Panc1 (cell line): Measurements from ENCODE around the gene TSSK6. TPM values are rescaled to one million over a fixed set of nuclear protein-coding genes. Genes with fewer than 3 reads are reported as not detected.

Source experiments
- ATAC-seq: fragments of 200-7000 bp; cut with Tn5 transposase; 2 replicates; pipeline ENCODE4 v1.9.1; 2020; ENCODE audit warnings: mild to moderate bottlenecking, moderate library complexity
- BruUV-seq: library from RNA; stranded (reverse); fragments of 400-500 nt; replicated peaks from 2 replicates; lab custom pipeline; 2021; lab: Mats Ljungman, UMichigan
- CTCF ChIA-PET: fragments of 300-600 bp; sonication (Branson Sonifier 250); formaldehyde crosslinking; loops from one replicate; lab custom pipeline; 2022; ENCODE audit warnings: antibody characterized with exemption; lab: Charles Lee
- POLR2A ChIA-PET: fragments of 300-600 bp; sonication (Branson Sonifier 250); formaldehyde crosslinking; loops from one replicate; lab custom pipeline; 2022; ENCODE audit warnings: antibody characterized with exemption; lab: Charles Lee
- DNase-seq: peaks from one replicate; pipeline ENCODE4 v3.0.0-alpha.2; 2010; ENCODE audit warnings: low read depth, low spot score
- H3K27ac ChIP-seq: 2 replicates; pipeline ENCODE4 v1.5.1; 2011; ENCODE audit warnings: mild to moderate bottlenecking, low read length, inconsistent platforms
- H3K27me3 ChIP-seq: fragments of 200-500 bp; sonication (Bioruptor generic); 2 replicates; pipeline ENCODE4 v1.6.0; 2014; ENCODE audit warnings: low read length, inconsistent platforms; ENCODE audit not compliant: control insufficient read depth, insufficient read depth
- H3K36me3 ChIP-seq: fragments of 200-500 bp; sonication (Bioruptor generic); 2 replicates; pipeline ENCODE4 v1.5.1; 2014; ENCODE audit warnings: inconsistent platforms, mild to moderate bottlenecking, low read length, moderate library complexity; ENCODE audit not compliant: control insufficient read depth, insufficient read depth
- H3K4me1 ChIP-seq: 2 replicates; pipeline ENCODE4 v1.5.1; 2011; ENCODE audit warnings: inconsistent platforms, mild to moderate bottlenecking, low read length, moderate library complexity; ENCODE audit not compliant: control insufficient read depth, insufficient read depth
- H3K4me3 ChIP-seq, 2 experiments: 2 replicates each; pipeline ENCODE4 v1.5.1; 2011 to 2012; ENCODE audit warnings: low read depth in 2 of 2, low read length in 2 of 2, mild to moderate bottlenecking in 2 of 2, inconsistent platforms in 1 of 2, moderate library complexity in 1 of 2
- H3K9me3 ChIP-seq: fragments of 200-500 bp; sonication (Bioruptor generic); 2 replicates; pipeline ENCODE4 v1.5.1; 2014; ENCODE audit warnings: low read depth, mild to moderate bottlenecking, inconsistent platforms, low read length, moderate library complexity; ENCODE audit not compliant: control insufficient read depth, insufficient read depth
- POLR2AphosphoS5 ChIP-seq: IDR thresholded peaks from 2 replicates; pipeline ENCODE4 v1.6.1; 2012; ENCODE audit warnings: mild to moderate bottlenecking, low read depth, low read length, moderate library complexity
- SIN3A ChIP-seq: IDR thresholded peaks from 2 replicates; pipeline ENCODE4 v1.6.1; 2012; ENCODE audit warnings: low read depth, mild to moderate bottlenecking, low read length, moderate library complexity, borderline replicate concordance; ENCODE audit not compliant: insufficient read depth
- TCF7L2 ChIP-seq: IDR thresholded peaks from 2 replicates; pipeline ENCODE4 v1.6.1; 2011; ENCODE audit warnings: mild to moderate bottlenecking, low read depth, low read length, inconsistent platforms
- in situ Hi-C: cut with HindIII; loops from 2 replicates; pipeline ENCODE4 v1.10.0; 2016; ENCODE audit warnings: low sequenced_read_pairs, low pct_unique_long_range_greater_than_20kb
- intact Hi-C: fragments of 100-400 bp; cut with micrococcal nuclease; formaldehyde crosslinking; loops from one replicate; pipeline ENCODE4 v1.10.0; 2022; ENCODE audit not compliant: unreplicated experiment
- total RNA-seq: library from RNA; stranded (reverse); gene quantifications from one replicate; pipeline ENCODE4 v1.2.1, GENCODE V29; 2021; ENCODE audit not compliant: unreplicated experiment
- TF ChIP-seq, protein P1 (sequence below), 2 experiments: IDR thresholded peaks; 2 replicates each; pipeline ENCODE4 v1.6.1; 2011 to 2012; ENCODE audit warnings: low read depth in 2 of 2, control low read depth in 1 of 2, low read length in 1 of 2, mild to moderate bottlenecking in 1 of 2, moderate library complexity in 1 of 2; ENCODE audit not compliant: insufficient read depth in 1 of 2
- TF ChIP-seq, protein P2 (sequence below): fragments of 450-650 bp; IDR thresholded peaks from 2 replicates; pipeline ENCODE4 v1.5.1; 2017; ENCODE audit warnings: mild to moderate bottlenecking

The TSSK6 gene
- total RNA-seq, 1 experiment from 2014 or later, result 1.8 TPM

DNA sequence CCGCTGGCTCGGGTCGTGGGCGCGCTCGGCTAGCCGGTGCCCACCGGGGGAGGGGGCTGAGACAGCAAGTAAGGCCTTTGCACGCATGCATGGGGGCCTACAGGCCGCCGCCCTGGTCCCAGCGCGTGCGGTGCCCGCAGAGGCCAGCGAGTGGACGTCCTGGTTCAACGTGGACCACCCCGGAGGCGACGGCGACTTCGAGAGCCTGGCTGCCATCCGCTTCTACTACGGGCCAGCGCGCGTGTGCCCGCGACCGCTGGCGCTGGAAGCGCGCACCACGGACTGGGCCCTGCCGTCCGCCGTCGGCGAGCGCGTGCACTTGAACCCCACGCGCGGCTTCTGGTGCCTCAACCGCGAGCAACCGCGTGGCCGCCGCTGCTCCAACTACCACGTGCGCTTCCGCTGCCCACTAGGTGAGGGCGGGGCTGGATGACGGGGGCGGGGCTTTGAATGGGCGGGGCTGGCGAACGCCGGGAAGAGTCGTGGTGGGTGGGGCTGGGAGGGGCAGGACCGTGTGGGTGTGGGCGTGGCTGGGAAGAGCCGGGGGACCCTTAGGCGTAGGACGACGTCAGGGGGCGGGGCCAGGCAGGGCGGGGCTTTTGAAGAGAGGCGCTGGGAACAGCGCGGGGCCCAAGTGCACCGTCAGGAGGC lies 24.8 kb upstream of the TSSK6 start:
- no peaks in the 10 kb centered on the region for H3K4me1 ChIP-seq
- H3K27ac ChIP-seq, result no peak overlapping the region
- no peaks in the 10 kb centered on the region for H3K27me3 ChIP-seq
- in situ Hi-C loops (no loop called here), intact Hi-C loops (no loop called here)
- TF ChIP-seq, protein P1, sequence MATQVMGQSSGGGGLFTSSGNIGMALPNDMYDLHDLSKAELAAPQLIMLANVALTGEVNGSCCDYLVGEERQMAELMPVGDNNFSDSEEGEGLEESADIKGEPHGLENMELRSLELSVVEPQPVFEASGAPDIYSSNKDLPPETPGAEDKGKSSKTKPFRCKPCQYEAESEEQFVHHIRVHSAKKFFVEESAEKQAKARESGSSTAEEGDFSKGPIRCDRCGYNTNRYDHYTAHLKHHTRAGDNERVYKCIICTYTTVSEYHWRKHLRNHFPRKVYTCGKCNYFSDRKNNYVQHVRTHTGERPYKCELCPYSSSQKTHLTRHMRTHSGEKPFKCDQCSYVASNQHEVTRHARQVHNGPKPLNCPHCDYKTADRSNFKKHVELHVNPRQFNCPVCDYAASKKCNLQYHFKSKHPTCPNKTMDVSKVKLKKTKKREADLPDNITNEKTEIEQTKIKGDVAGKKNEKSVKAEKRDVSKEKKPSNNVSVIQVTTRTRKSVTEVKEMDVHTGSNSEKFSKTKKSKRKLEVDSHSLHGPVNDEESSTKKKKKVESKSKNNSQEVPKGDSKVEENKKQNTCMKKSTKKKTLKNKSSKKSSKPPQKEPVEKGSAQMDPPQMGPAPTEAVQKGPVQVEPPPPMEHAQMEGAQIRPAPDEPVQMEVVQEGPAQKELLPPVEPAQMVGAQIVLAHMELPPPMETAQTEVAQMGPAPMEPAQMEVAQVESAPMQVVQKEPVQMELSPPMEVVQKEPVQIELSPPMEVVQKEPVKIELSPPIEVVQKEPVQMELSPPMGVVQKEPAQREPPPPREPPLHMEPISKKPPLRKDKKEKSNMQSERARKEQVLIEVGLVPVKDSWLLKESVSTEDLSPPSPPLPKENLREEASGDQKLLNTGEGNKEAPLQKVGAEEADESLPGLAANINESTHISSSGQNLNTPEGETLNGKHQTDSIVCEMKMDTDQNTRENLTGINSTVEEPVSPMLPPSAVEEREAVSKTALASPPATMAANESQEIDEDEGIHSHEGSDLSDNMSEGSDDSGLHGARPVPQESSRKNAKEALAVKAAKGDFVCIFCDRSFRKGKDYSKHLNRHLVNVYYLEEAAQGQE (IDR thresholded peaks at IDR 0.05; ENCODE audit: insufficient read depth in 1 of 2, low read depth in 2 of 2, low read length in 1 of 2), result no peak
- no peak for TF ChIP-seq POLR2AphosphoS5
- TF ChIP-seq TCF7L2, result no peak
- no peak for TF ChIP-seq SIN3A
- TF ChIP-seq, protein P2, sequence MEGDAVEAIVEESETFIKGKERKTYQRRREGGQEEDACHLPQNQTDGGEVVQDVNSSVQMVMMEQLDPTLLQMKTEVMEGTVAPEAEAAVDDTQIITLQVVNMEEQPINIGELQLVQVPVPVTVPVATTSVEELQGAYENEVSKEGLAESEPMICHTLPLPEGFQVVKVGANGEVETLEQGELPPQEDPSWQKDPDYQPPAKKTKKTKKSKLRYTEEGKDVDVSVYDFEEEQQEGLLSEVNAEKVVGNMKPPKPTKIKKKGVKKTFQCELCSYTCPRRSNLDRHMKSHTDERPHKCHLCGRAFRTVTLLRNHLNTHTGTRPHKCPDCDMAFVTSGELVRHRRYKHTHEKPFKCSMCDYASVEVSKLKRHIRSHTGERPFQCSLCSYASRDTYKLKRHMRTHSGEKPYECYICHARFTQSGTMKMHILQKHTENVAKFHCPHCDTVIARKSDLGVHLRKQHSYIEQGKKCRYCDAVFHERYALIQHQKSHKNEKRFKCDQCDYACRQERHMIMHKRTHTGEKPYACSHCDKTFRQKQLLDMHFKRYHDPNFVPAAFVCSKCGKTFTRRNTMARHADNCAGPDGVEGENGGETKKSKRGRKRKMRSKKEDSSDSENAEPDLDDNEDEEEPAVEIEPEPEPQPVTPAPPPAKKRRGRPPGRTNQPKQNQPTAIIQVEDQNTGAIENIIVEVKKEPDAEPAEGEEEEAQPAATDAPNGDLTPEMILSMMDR, result no peak
- POLR2A ChIA-PET, result no interaction called here
- no peak overlapping the region for H3K4me3 ChIP-seq
- no peaks in the 10 kb centered on the region for H3K9me3 ChIP-seq
- ATAC-seq (no peak), DNase-seq (no peak)
- H3K36me3 ChIP-seq, result no peaks in the 10 kb centered on the region
- no TSS peak for BruUV-seq
- CTCF ChIA-PET, result no interaction called here

GRCh38 chr19:19539698-19540063 lies 24.3 kb upstream of the TSSK6 start:
- BruUV-seq, result no TSS peak
- TF ChIP-seq, protein P2, result no peak
- H3K36me3 ChIP-seq, result no peaks in the 10 kb centered on the region

More at GRCh38 chr19:19539698-19540063, 24.3 kb upstream of the TSSK6 start:
- no peaks in the 10 kb centered on the region for H3K4me1 ChIP-seq
- H3K27ac ChIP-seq, result no peak overlapping the region
- H3K27me3 ChIP-seq, result no peaks in the 10 kb centered on the region
- ATAC-seq, result no peak
- in situ Hi-C loops (no loop called here), intact Hi-C loops (loop anchor here (10.0 kb wide), 1 partner anchor 105 kb away; the partner anchor contains the start of gene GMIP)
- ChIA-PET POLR2A (no interaction called here), CTCF (no interaction called here)
- no peak for DNase-seq
- H3K9me3 ChIP-seq, result no peaks in the 10 kb centered on the region
- H3K4me3 ChIP-seq, result no peak overlapping the region
